ENCODE results near the gene NHLH1.

Gene NHLH1

GRCh38 chr1:160413716-160414115 is 46.8 kb downstream of the NHLH1 start:
- no peak for DNase-seq

GRCh38 chr1:160414881-160415280 is 48.0 kb downstream of the NHLH1 start:
- no peak for DNase-seq

DNA sequence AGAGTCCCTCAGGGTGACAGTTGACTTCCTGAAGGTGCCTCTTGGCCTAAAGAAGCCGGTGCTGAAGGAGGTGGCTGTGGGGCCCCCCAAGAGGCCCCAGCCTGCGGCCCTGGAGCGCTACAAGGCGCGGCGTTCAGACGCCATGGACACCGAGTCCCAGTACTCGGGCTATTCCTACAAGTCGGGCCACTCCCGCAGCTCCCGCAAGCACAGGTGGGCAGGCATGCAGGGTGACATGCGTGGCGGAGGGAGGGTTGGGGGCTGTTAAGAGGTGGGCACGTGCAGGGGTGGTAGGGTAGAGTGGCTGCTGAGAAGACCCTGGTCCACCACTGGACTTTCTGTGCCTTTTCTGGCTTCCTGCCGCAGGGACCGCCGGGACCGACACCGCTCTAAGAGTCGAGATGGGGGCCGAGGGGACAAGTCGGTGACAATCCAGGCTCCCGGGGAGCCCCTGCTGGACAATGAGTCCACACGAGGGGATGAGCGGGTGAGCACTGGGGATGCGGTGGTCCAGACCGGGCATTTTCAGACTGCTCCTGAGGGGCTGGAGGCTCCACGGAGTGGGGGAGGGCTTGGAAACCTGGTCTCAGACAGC is 48.9 kb downstream of the NHLH1 start:
- DNase-seq: no peak

DNA sequence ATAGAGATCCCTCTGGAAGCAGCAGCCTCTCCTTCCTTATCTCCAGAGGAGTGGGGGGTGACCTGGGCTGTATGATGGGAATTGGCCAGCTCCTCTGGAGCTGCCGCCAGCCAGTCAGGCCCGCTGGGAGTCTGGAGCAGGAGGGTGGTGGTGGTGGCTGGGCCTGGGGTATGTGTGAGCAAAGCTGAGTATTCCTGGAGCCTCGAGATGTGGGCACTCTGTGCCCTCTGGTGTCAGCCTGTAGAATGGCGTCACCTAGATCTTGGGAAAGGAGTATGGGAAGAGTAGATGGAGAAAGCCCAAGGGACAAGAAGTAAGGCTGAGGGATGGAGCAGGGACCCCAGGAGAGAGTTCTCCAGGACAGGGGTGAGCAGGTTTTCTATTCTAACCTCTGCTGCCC is 49.5 kb downstream of the NHLH1 start:
- DNase-seq: no peak

- DNase-seq: no peak
Measured at GRCh38 chr1:160418483-160418882, 51.6 kb downstream of the NHLH1 start.

GRCh38 chr1:160419150-160419837 is 52.4 kb downstream of the NHLH1 start:
- no peak for DNase-seq

GRCh38 chr1:160419838-160420169 is 52.9 kb downstream of the NHLH1 start:
- no peak for DNase-seq

DNA sequence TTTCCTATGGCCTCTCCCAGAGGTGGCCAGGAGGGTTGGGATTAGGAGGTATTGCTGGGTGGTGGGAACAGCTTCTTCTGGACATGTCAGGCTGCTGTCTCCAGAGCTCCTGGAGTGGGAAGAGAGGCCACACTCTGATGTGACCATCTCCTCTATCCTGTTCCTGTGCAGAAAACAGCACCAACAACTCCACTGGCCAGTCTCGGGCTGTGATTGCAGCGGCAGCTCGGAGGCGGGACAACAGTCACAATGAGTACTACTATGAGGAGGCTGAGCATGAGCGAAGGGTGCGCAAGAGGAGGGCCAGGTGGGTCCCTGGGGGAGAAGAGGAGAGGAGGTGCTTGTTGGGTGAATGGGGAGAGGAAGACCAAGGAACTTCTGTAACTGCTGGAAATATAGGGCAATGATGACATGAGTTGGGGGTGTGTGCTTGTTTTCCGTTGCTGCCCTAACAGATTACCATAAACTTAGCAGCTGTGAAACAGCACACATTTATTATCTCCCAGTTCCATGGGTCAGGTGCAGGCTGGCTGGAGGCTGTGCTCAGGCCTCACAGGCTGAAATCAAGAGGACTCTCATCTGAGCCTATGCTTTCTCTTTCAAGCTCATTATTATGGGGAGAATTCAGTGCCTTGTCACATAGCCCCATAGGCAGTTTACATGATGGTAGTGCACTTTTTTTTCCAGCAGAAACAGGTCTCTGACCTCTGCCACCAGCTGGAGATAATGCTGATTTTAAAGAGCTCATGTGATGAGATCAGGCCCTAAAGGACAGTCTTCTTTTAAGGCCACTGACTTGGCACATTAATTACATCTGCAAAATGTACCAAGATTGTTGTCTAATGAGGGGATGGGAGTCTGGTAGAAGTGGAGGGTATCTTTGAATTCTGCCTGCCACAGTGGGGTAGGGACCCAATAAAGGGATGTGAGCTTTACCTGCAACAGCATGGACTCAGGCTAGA is 54.3 kb downstream of the NHLH1 start:
- DNase-seq: no peak

- no peak for DNase-seq
Measured at GRCh38 chr1:160421881-160422280, 55.0 kb downstream of the NHLH1 start.

All from activated CD4-positive, alpha-beta T cell treated with anti-CD3 and anti-CD28 coated beads for 48 hours (primary cell).